HEK293 (cell line): ENCODE measurements around the gene MAGEA9B.

Source experiments
- CTCF ChIA-PET: fragments of 350-600 bp; formaldehyde crosslinking; extraction: SDS; loops from one replicate; lab custom pipeline; 2021; ENCODE audit warnings: antibody characterized with exemption; lab: Yijun Ruan, JAX
- POLR2A ChIA-PET: fragments of 300-600 bp; formaldehyde crosslinking; extraction: SDS; loops from one replicate; lab custom pipeline; 2020; ENCODE audit warnings: antibody characterized with exemption, inconsistent platforms; lab: Yijun Ruan, JAX
- H3K27ac ChIP-seq: fragments of 200-500 bp; sonication (Bioruptor generic); 2 replicates; pipeline ENCODE4 v1.5.1; 2014; ENCODE audit warnings: low read depth, low read length, control low read depth, inconsistent platforms; ENCODE audit errors: extremely low read depth
- H3K36me3 ChIP-seq, 2 experiments: fragments of 200-500 bp in 1 of 2; sonication (Bioruptor generic) in 1 of 2; 1 replicate in 1 of 2; 2 replicates in 1 of 2; pipeline ENCODE4 v1.5.1; 2014 to 2017; ENCODE audit warnings: inconsistent platforms in 2 of 2, low read length in 2 of 2; ENCODE audit not compliant: control insufficient read depth in 2 of 2, insufficient read depth in 1 of 2
- H3K4me1 ChIP-seq: fragments of 200-500 bp; sonication (Bioruptor generic); 2 replicates; pipeline ENCODE4 v1.5.1; 2014; ENCODE audit warnings: mild to moderate bottlenecking, low read length, inconsistent platforms; ENCODE audit not compliant: control insufficient read depth, insufficient read depth
- H3K4me3 ChIP-seq: 2 replicates; pipeline ENCODE4 v1.5.1; 2011; ENCODE audit warnings: low read depth, mild to moderate bottlenecking, control low read depth, low read length, moderate library complexity
- H3K9me3 ChIP-seq: fragments of 200-500 bp; sonication (Bioruptor generic); 2 replicates; pipeline ENCODE4 v1.5.1; 2014; ENCODE audit warnings: low read depth, low read length, inconsistent platforms; ENCODE audit not compliant: control insufficient read depth, insufficient read depth
- BCL11B ChIP-seq: fragments of 450-650 bp; formaldehyde crosslinking; IDR thresholded peaks from 2 replicates; pipeline ENCODE4 v1.5.1; 2016; ENCODE audit warnings: low read depth, missing biosample characterization, missing genetic modification characterization
- KLF9 ChIP-seq: fragments of 450-650 bp; formaldehyde crosslinking; IDR thresholded peaks from 2 replicates; pipeline ENCODE4 v1.5.1; 2016; ENCODE audit warnings: missing biosample characterization, missing genetic modification characterization, low read depth
- OSR2 ChIP-seq: fragments of 450-650 bp; formaldehyde crosslinking; IDR thresholded peaks from 2 replicates; pipeline ENCODE4 v1.5.1; 2016; ENCODE audit warnings: missing biosample characterization, missing genetic modification characterization
- PRDM10 ChIP-seq: fragments of 450-650 bp; formaldehyde crosslinking; IDR thresholded peaks from 2 replicates; pipeline ENCODE4 v1.5.1; 2016; ENCODE audit warnings: missing biosample characterization, missing genetic modification characterization
- ZBTB26 ChIP-seq: fragments of 450-650 bp; formaldehyde crosslinking; optimal IDR thresholded peaks from 2 replicates; pipeline ENCODE3; 2016; ENCODE audit warnings: missing biosample characterization, mild to moderate bottlenecking, missing genetic modification characterization
- ZNF16 ChIP-seq: fragments of 450-650 bp; formaldehyde crosslinking; IDR thresholded peaks from 2 replicates; pipeline ENCODE4 v1.5.1; 2016; ENCODE audit warnings: low read depth, missing biosample characterization, missing genetic modification characterization
- ZNF18 ChIP-seq: fragments of 450-650 bp; formaldehyde crosslinking; IDR thresholded peaks from 2 replicates; pipeline ENCODE4 v1.5.1; 2016; ENCODE audit warnings: missing biosample characterization, missing genetic modification characterization
- ZNF335 ChIP-seq: fragments of 450-650 bp; formaldehyde crosslinking; conservative IDR thresholded peaks from 2 replicates; pipeline ENCODE4 v1.5.1; 2016; ENCODE audit warnings: missing biosample characterization, missing genetic modification characterization
- ZNF391 ChIP-seq: fragments of 450-650 bp; formaldehyde crosslinking; IDR thresholded peaks from 2 replicates; pipeline ENCODE4 v1.5.1; 2016; ENCODE audit warnings: low read depth, missing biosample characterization, missing genetic modification characterization, borderline replicate concordance
- ZNF416 ChIP-seq: fragments of 450-650 bp; formaldehyde crosslinking; IDR thresholded peaks from 2 replicates; pipeline ENCODE4 v1.5.1; 2016; ENCODE audit warnings: missing biosample characterization, missing genetic modification characterization
- ZNF48 ChIP-seq: fragments of 450-650 bp; formaldehyde crosslinking; IDR thresholded peaks from 2 replicates; pipeline ENCODE4 v1.5.1; 2016; ENCODE audit warnings: missing biosample characterization, missing genetic modification characterization
- ZNF624 ChIP-seq: fragments of 450-650 bp; formaldehyde crosslinking; IDR thresholded peaks from 2 replicates; pipeline ENCODE4 v1.5.1; 2017; ENCODE audit warnings: missing biosample characterization, missing genetic modification characterization
- ZNF777 ChIP-seq: fragments of 450-650 bp; formaldehyde crosslinking; IDR thresholded peaks from 2 replicates; pipeline ENCODE4 v1.5.1; 2017; ENCODE audit warnings: missing biosample characterization, missing genetic modification characterization, borderline replicate concordance
- ZNF785 ChIP-seq: fragments of 450-650 bp; formaldehyde crosslinking; IDR thresholded peaks from 2 replicates; pipeline ENCODE4 v1.5.1; 2016; ENCODE audit warnings: missing biosample characterization, missing genetic modification characterization
- TF ChIP-seq, protein P1 (sequence below): fragments of 450-650 bp; formaldehyde crosslinking; IDR thresholded peaks from 2 replicates; pipeline ENCODE4 v1.5.1; 2016; ENCODE audit warnings: missing biosample characterization, missing genetic modification characterization
- TF ChIP-seq, protein P2 (sequence below): sonication (generic); formaldehyde crosslinking; IDR thresholded peaks from 2 replicates; pipeline ENCODE4 v1.8.1; 2022; ENCODE audit warnings: mild to moderate bottlenecking, moderate library complexity, missing genetic modification reagents

MAGEA9B gene

GRCh38 chrX:149631234-149632165 lies 44.2 kb upstream of the MAGEA9B start, which contains the start of gene TMEM185A (continued):
- TF ChIP-seq, protein P1, sequence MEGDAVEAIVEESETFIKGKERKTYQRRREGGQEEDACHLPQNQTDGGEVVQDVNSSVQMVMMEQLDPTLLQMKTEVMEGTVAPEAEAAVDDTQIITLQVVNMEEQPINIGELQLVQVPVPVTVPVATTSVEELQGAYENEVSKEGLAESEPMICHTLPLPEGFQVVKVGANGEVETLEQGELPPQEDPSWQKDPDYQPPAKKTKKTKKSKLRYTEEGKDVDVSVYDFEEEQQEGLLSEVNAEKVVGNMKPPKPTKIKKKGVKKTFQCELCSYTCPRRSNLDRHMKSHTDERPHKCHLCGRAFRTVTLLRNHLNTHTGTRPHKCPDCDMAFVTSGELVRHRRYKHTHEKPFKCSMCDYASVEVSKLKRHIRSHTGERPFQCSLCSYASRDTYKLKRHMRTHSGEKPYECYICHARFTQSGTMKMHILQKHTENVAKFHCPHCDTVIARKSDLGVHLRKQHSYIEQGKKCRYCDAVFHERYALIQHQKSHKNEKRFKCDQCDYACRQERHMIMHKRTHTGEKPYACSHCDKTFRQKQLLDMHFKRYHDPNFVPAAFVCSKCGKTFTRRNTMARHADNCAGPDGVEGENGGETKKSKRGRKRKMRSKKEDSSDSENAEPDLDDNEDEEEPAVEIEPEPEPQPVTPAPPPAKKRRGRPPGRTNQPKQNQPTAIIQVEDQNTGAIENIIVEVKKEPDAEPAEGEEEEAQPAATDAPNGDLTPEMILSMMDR (tag by site-specific recombination): no peak
- TF ChIP-seq ZBTB26 (tag by site-specific recombination) (peak; percentile 85), OSR2 (0 out of 2 replicates have a peak, but pooled peaks have one; percentile 43), KLF9 (tag by site-specific recombination) (0 out of 2 replicates have a peak, but pooled peaks have one; percentile 30), ZNF777 (0 out of 2 replicates have a peak, but pooled peaks have one; percentile 40), ZNF785 (tag by site-specific recombination) (no peak), ZNF391 (tag by site-specific recombination) (no peak), ZNF16 (tag by site-specific recombination) (no peak)
- TF ChIP-seq, protein P2, sequence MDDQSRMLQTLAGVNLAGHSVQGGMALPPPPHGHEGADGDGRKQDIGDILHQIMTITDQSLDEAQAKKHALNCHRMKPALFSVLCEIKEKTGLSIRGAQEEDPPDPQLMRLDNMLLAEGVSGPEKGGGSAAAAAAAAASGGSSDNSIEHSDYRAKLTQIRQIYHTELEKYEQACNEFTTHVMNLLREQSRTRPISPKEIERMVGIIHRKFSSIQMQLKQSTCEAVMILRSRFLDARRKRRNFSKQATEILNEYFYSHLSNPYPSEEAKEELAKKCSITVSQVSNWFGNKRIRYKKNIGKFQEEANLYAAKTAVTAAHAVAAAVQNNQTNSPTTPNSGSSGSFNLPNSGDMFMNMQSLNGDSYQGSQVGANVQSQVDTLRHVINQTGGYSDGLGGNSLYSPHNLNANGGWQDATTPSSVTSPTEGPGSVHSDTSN (CRISPR knock-in tag): 0 out of 2 replicates have a peak, but pooled peaks have one; percentile 29

GRCh38 chrX:149630681-149631233 lies 43.5 kb upstream of the MAGEA9B start:
- no peaks in the 10 kb centered on the region for H3K9me3 ChIP-seq
- H3K4me3 ChIP-seq: peak overlapping the region; percentile 70
- POLR2A ChIA-PET: no interaction called here
- TF ChIP-seq PRDM10 (tag by site-specific recombination) (0 out of 2 replicates have a peak, but pooled peaks have one; percentile 23), BCL11B (tag by site-specific recombination) (no peak), ZNF335 (tag by site-specific recombination) (peak; percentile 63), ZNF624 (tag by site-specific recombination) (no peak), ZNF18 (tag by site-specific recombination) (no peak), ZNF416 (tag by site-specific recombination) (no peak), ZNF48 (tag by site-specific recombination) (no peak)
- CTCF ChIA-PET: interaction anchor here (0.6 kb wide), 1 partner anchor 118 kb away, joined by 5 read pairs; no protein-coding TSS in a partner anchor
- H3K27ac ChIP-seq: peak overlapping the region; percentile 74; the same call in 1 of the 2 replicates
- H3K36me3 ChIP-seq: no peaks in the 10 kb centered on the region
- H3K4me1 ChIP-seq: no peaks in the 10 kb centered on the region; the same call in 1 of the 2 replicates
